COLO668 (cell line): Measurements from ENCODE around the gene SH2D6.
"Not testable (repeated sequence)": the region's sequence is repeated elsewhere in the genome, so short reads cannot be mapped to it uniquely, and the experiment has no call there.

Experiments used
- DNase-seq: peaks from one replicate; lab custom pipeline; 2025; ENCODE audit not compliant: unreplicated experiment; lab: John Stamatoyannopoulos, UW

Gene SH2D6

GRCh38 chr2:85439025-85439472, 20.5 kb downstream of the SH2D6 start:
- no peak for DNase-seq

GRCh38 chr2:85439569-85439968, 21.1 kb downstream of the SH2D6 start:
- not testable (repeated sequence) for DNase-seq

GRCh38 chr2:85439986-85440385, 21.5 kb downstream of the SH2D6 start:
- no peak for DNase-seq

- no peak for DNase-seq
These were observed 22.2 kb downstream of the SH2D6 start for GRCh38 chr2:85440729-85441128.

GRCh38 chr2:85441864-85442263, 23.4 kb downstream of the SH2D6 start:
- DNase-seq: no peak

GRCh38 chr2:85444629-85445172, 26.2 kb downstream of the SH2D6 start:
- DNase-seq: no peak

GRCh38 chr2:85445316-85446295, 27.1 kb downstream of the SH2D6 start:
- no peak for DNase-seq

GRCh38 chr2:85446296-85447221, 28.0 kb downstream of the SH2D6 start:
- DNase-seq: no peak

GRCh38 chr2:85447222-85447585, 28.7 kb downstream of the SH2D6 start:
- no peak for DNase-seq

GRCh38 chr2:85448461-85449213, 30.1 kb downstream of the SH2D6 start:
- no peak for DNase-seq

GRCh38 chr2:85449214-85449588, 30.7 kb downstream of the SH2D6 start:
- DNase-seq: no peak

GRCh38 chr2:85452237-85452636, 33.7 kb downstream of the SH2D6 start:
- DNase-seq: no peak

- no peak for DNase-seq
These were observed 35.1 kb downstream of the SH2D6 start for GRCh38 chr2:85453571-85453970.

GRCh38 chr2:85455552-85456090, 37.1 kb downstream of the SH2D6 start:
- no peak for DNase-seq

GRCh38 chr2:85457043-85457442, 38.5 kb downstream of the SH2D6 start:
- DNase-seq: no peak

GRCh38 chr2:85457877-85458316, 39.4 kb downstream of the SH2D6 start:
- no peak for DNase-seq

GRCh38 chr2:85458601-85459563, 40.4 kb downstream of the SH2D6 start:
- DNase-seq: no peak

GRCh38 chr2:85459771-85460170, 41.3 kb downstream of the SH2D6 start:
- DNase-seq: no peak

- DNase-seq: no peak
These were observed 43.8 kb downstream of the SH2D6 start for GRCh38 chr2:85462322-85462721.
